Ovary (tissue), 3 donors: Measurements from ENCODE around the gene NAA11.

ENCODE experiments used
- CTCF ChIP-seq, 3 donors: fragments of 450-650 bp in 2 of 3; fragments of 200-600 bp in 1 of 3; IDR thresholded peaks; one replicate each; pipeline versions ENCODE4 v1.5.1 to v1.8.0; 2016 to 2022; ENCODE audit warnings: antibody characterized with exemption in 3 of 3, mild to moderate bottlenecking in 1 of 3
- EP300 ChIP-seq: sonication (generic); formaldehyde crosslinking; IDR thresholded peaks from one replicate; pipeline ENCODE4 v1.6.1; 2017; ENCODE audit warnings: antibody characterized with exemption
- POLR2A ChIP-seq: fragments of 450-650 bp; IDR thresholded peaks from one replicate; pipeline ENCODE4 v1.6.1; 2017; ENCODE audit warnings: antibody characterized with exemption, mild to moderate bottlenecking, moderate library complexity
- donor health status: DM: no; HTN: no; CAD: no.

GRCh38 chr4:79367096-79367495 lies 41.2 kb upstream of the NAA11 start:
- no peak for TF ChIP-seq CTCF (IDR thresholded peaks at IDR 0.05)
- TF ChIP-seq POLR2A, result no peak
- TF ChIP-seq EP300, result no peak
